HEK293T (cell line): ENCODE results near the gene PPY.

Source experiments
- ARNT ChIP-seq: fragments of 450-650 bp; IDR thresholded peaks from 2 replicates; pipeline ENCODE4 v1.6.1; 2017; ENCODE audit warnings: mild to moderate bottlenecking
- ELF4 ChIP-seq: fragments of 450-650 bp; IDR thresholded peaks from 2 replicates; pipeline ENCODE4 v1.6.1; 2017; ENCODE audit warnings: antibody characterized with exemption
- FOXA1 ChIP-seq: fragments of 450-650 bp; IDR thresholded peaks from 2 replicates; pipeline ENCODE4 v1.6.1; 2016; ENCODE audit warnings: mild to moderate bottlenecking
- FOXK2 ChIP-seq: fragments of 450-650 bp; IDR thresholded peaks from 2 replicates; pipeline ENCODE4 v1.6.1; 2016; ENCODE audit warnings: mild to moderate bottlenecking
- FOXM1 ChIP-seq: fragments of 450-650 bp; IDR thresholded peaks from 2 replicates; pipeline ENCODE4 v1.6.1; 2017; ENCODE audit warnings: mild to moderate bottlenecking, borderline replicate concordance
- L3MBTL2 ChIP-seq: fragments of 450-650 bp; conservative IDR thresholded peaks from 2 replicates; pipeline ENCODE4 v1.6.1; 2016; ENCODE audit warnings: mild to moderate bottlenecking
- LEF1 ChIP-seq: fragments of 450-650 bp; IDR thresholded peaks from 2 replicates; pipeline ENCODE4 v1.6.1; 2017; ENCODE audit warnings: mild to moderate bottlenecking, borderline replicate concordance
- SP1 ChIP-seq: fragments of 450-650 bp; IDR thresholded peaks from 2 replicates; pipeline ENCODE4 v1.6.1; 2017
- TARDBP ChIP-seq: fragments of 450-650 bp; IDR thresholded peaks from 2 replicates; pipeline ENCODE4 v1.6.1; 2016
- TF ChIP-seq, protein P1 (sequence below): fragments of 450-650 bp; IDR thresholded peaks from 2 replicates; pipeline ENCODE4 v1.6.1; 2016

DNA sequence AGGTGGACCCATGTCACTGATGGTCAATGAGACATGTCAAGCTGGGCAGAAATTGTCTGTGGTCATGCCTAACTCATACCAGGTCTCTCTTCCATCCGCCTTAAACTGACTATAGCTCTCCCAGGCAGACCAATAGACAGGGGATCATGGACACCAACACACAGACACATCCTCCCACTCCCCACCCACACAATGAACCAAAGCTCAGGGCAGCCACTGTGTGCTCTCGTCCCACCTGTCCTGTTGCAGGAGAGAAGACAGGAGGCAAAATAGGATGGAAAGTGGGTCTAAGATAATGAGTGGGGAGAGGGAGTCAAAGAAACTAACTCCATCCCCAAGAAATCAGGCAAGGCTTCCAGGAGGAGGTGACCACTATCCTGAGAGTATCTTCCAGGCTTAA, 8.3 kb upstream of the PPY start:
- TF ChIP-seq, protein P1, sequence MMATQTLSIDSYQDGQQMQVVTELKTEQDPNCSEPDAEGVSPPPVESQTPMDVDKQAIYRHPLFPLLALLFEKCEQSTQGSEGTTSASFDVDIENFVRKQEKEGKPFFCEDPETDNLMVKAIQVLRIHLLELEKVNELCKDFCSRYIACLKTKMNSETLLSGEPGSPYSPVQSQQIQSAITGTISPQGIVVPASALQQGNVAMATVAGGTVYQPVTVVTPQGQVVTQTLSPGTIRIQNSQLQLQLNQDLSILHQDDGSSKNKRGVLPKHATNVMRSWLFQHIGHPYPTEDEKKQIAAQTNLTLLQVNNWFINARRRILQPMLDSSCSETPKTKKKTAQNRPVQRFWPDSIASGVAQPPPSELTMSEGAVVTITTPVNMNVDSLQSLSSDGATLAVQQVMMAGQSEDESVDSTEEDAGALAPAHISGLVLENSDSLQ: no peak
- no peak for TF ChIP-seq FOXK2
- TF ChIP-seq TARDBP: no peak
- TF ChIP-seq ELF4: no peak
- no peak for TF ChIP-seq LEF1
- no peak for TF ChIP-seq FOXM1
- no peak for TF ChIP-seq ARNT
- no peak for TF ChIP-seq L3MBTL2
- no peak for TF ChIP-seq FOXA1
- no peak for TF ChIP-seq SP1
